Measurements from ENCODE around the gene NAALADL2.

The NAALADL2 gene

DNA sequence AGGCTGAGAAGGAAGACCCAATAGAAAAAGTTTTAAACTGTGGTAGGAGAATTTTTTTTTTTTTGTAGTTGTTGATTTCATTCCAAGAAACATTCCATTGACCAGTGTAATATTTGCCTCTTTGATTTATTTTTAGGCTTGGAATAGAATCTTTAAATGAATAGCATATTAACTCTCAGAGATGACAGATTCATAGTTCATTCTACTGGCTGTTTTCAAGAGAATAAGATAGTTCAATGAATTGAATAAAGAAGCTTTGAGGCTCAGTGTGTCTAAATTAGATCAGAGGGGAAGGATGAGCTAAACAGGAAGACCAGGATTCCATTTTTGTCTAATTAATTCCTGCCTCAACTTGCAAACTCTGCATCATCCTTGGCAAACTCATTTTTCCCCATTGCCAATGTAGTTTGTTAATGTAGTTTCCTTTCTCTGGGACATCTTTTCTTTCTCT is 98.4 kb downstream of the NAALADL2 start:
- no peak for DNase-seq (ENCODE audit: low read depth)
- no peak overlapping the region for H3K4me3 ChIP-seq (ENCODE audit: low read depth, low read length)
- TF ChIP-seq, protein P1, sequence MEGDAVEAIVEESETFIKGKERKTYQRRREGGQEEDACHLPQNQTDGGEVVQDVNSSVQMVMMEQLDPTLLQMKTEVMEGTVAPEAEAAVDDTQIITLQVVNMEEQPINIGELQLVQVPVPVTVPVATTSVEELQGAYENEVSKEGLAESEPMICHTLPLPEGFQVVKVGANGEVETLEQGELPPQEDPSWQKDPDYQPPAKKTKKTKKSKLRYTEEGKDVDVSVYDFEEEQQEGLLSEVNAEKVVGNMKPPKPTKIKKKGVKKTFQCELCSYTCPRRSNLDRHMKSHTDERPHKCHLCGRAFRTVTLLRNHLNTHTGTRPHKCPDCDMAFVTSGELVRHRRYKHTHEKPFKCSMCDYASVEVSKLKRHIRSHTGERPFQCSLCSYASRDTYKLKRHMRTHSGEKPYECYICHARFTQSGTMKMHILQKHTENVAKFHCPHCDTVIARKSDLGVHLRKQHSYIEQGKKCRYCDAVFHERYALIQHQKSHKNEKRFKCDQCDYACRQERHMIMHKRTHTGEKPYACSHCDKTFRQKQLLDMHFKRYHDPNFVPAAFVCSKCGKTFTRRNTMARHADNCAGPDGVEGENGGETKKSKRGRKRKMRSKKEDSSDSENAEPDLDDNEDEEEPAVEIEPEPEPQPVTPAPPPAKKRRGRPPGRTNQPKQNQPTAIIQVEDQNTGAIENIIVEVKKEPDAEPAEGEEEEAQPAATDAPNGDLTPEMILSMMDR (IDR thresholded peaks at IDR 0.05; ENCODE audit: insufficient read depth, low read depth, low read length, missing control alignments), result no peak

- no peak for DNase-seq (ENCODE audit: low read depth)
- TF ChIP-seq, protein P1 (IDR thresholded peaks at IDR 0.05; ENCODE audit: insufficient read depth, low read depth, low read length, missing control alignments), result no peak
- H3K4me3 ChIP-seq (ENCODE audit: low read depth, low read length), result no peak overlapping the region
Observed at GRCh38 chr3:174958671-174959328, 99.7 kb downstream of the NAALADL2 start.

DNA sequence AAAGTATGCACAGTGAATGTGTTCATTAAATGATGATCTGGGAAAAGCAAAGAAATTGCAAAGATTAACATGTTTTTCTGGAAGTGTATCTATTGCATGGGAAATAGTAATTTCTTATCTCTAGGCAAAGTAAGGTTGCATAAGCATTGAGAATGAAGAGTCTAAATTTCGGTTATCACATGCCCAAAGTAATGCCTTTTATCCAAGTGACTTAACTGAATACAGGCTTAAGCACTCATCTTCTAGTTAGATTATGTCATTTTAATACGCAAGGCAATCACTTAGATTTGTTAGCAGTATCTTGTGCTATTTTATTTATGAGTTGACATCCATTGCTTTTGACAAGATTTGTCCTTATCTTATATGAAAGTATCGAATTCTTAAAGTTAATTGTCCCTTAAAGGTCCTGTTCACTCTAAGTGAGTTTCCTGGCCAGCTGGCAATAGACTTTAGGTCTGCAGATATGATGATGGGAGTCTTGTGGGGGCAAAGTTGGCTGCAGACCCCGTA is 100.5 kb downstream of the NAALADL2 start:
- DNase-seq (ENCODE audit: low read depth), result no peak
- no peak overlapping the region for H3K4me3 ChIP-seq (ENCODE audit: low read depth, low read length)
- TF ChIP-seq, protein P1 (IDR thresholded peaks at IDR 0.05; ENCODE audit: insufficient read depth, low read depth, low read length, missing control alignments), result no peak

- no peak for DNase-seq (ENCODE audit: low read depth)
- H3K4me3 ChIP-seq (ENCODE audit: low read depth, low read length), result no peak overlapping the region
- TF ChIP-seq, protein P1 (IDR thresholded peaks at IDR 0.05; ENCODE audit: insufficient read depth, low read depth, low read length, missing control alignments), result no peak
Observed at GRCh38 chr3:174960898-174961297, 101.8 kb downstream of the NAALADL2 start.

- no peak overlapping the region for H3K4me3 ChIP-seq (ENCODE audit: low read depth, low read length)
- no peak for DNase-seq (ENCODE audit: low read depth)
- TF ChIP-seq, protein P1 (IDR thresholded peaks at IDR 0.05; ENCODE audit: insufficient read depth, low read depth, low read length, missing control alignments), result no peak
Observed at GRCh38 chr3:174973465-174973864, 114.3 kb downstream of the NAALADL2 start.

- no peak for DNase-seq (ENCODE audit: low read depth)
- no peak overlapping the region for H3K4me3 ChIP-seq (ENCODE audit: low read depth, low read length)
- TF ChIP-seq, protein P1 (IDR thresholded peaks at IDR 0.05; ENCODE audit: insufficient read depth, low read depth, low read length, missing control alignments), result no peak
Observed at GRCh38 chr3:174986685-174987084, 127.6 kb downstream of the NAALADL2 start.

DNA sequence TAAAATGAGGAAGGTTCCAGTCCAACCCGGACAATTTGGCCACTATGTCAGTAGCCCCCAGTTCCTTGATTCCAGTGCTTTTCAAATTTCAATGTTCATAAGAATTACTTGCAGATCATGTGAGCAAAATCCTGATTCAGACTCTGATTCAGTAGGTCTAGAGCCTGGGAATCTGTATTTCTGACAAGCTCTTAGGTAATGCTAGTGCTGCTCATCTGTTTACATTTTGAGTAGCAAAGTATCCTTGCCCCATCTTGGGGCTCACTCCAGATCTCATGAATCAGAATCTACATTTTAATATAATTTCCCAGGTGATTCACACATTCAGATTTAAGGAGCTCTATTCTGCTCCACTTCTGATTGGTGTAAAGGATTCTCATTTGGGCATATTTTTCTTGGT is 142.0 kb downstream of the NAALADL2 start:
- DNase-seq (ENCODE audit: low read depth), result no peak
- no peak overlapping the region for H3K4me3 ChIP-seq (ENCODE audit: low read depth, low read length)
- TF ChIP-seq, protein P1 (IDR thresholded peaks at IDR 0.05; ENCODE audit: insufficient read depth, low read depth, low read length, missing control alignments), result no peak

All from GM12865 (cell line).